Prostate gland (tissue), 2 donors: ENCODE results near the gene CHI3L1. TPM values are rescaled to one million over a fixed set of nuclear protein-coding genes. Genes with fewer than 3 reads are reported as not detected.

ENCODE experiments used
- DNase-seq: peaks from one replicate; pipeline ENCODE4 v3.0.0-alpha.2; 2019; ENCODE audit warnings: low spot score
- H3K27ac ChIP-seq, 2 donors: fragments of 200-600 bp; sonication (generic); 2 replicates each; pipeline ENCODE4 v1.5.1; 2017 to 2019
- H3K27me3 ChIP-seq: fragments of 200-600 bp; sonication (generic); replicated peaks from 2 replicates; pipeline ENCODE4 v1.5.1; 2019; ENCODE audit not compliant: insufficient read depth
- H3K36me3 ChIP-seq, 2 donors: fragments of 200-600 bp; sonication (generic); 1 replicate in 1 of 2; 2 replicates in 1 of 2; pipeline versions ENCODE4 v1.5.1 to v1.8.1; 2017 to 2019
- H3K4me1 ChIP-seq: fragments of 200-600 bp; sonication (generic); replicated peaks from 2 replicates; pipeline ENCODE4 v1.5.1; 2019
- H3K4me3 ChIP-seq, 2 donors: fragments of 200-600 bp; sonication (generic); 2 replicates each; pipeline ENCODE4 v1.5.1; 2017 to 2019
- H3K9me3 ChIP-seq: fragments of 200-600 bp; sonication (generic); 2 replicates; pipeline ENCODE4 v1.5.1; 2017
- POLR2A ChIP-seq: fragments of 450-650 bp; IDR thresholded peaks from one replicate; pipeline ENCODE4 v1.6.1; 2016; ENCODE audit warnings: antibody characterized with exemption, mild to moderate bottlenecking
- POLR2AphosphoS5 ChIP-seq: sonication (generic); formaldehyde crosslinking; IDR thresholded peaks from one replicate; pipeline ENCODE4 v1.6.1; 2017; ENCODE audit warnings: antibody characterized with exemption
- WGBS: methylation state at CpG from one replicate; pipeline ENCODE4 v1.1.5; 2018; 5-methylcytosine and 5-hydroxymethylcytosine counted together
- intact Hi-C: fragments of 100-400 bp; cut with DNase I; formaldehyde crosslinking; loops from one replicate; pipeline ENCODE4 v1.14.2; 2022
- total RNA-seq, 2 donors: library from RNA; depleted of rRNA; stranded (reverse); fragments of >200 nt; gene quantifications; one replicate each; pipeline ENCODE4 v1.1.0, GENCODE V29; 2016
- TF ChIP-seq, protein P1 (sequence below), 4 experiments: fragments of 200-600 bp in 2 of 4; fragments of 450-650 bp in 2 of 4; sonication (generic) in 2 of 4; IDR thresholded peaks; 1 replicate in 3 of 4; 2 replicates in 1 of 4; pipeline ENCODE4 v1.5.1; 2016 to 2019; ENCODE audit warnings: antibody characterized with exemption in 4 of 4, mild to moderate bottlenecking in 2 of 4, moderate library complexity in 2 of 4

The CHI3L1 gene
- total RNA-seq, 2 donors from 2014 or later: 1.4 to 12.6 TPM

DNA sequence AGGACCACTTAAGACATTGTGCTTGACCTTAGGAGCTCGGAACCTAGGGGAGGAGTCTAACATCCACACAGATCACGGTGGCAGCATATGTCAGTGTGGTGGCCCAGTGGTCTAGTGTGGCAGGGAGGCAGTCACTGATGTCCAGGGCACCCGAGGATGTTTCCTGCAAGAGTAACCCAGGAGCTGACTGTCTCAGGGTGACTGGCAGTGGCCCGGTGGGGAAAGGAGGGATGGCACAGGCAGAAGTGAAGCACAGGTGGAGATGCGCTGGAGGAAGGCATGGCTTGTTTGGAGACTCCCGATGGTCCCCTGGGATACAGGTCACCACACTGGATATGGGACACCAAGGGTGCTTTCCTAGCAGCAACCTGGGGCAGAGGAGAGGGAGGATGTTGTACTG, 26.6 kb upstream of the CHI3L1 start:
- no peak overlapping the region for H3K27ac ChIP-seq
- intact Hi-C loops: no loop called here
- no peaks in the 10 kb centered on the region for H3K4me1 ChIP-seq
- H3K4me3 ChIP-seq: no peak overlapping the region
- TF ChIP-seq POLR2A (no peak), POLR2AphosphoS5 (no peak)
- TF ChIP-seq, protein P1, sequence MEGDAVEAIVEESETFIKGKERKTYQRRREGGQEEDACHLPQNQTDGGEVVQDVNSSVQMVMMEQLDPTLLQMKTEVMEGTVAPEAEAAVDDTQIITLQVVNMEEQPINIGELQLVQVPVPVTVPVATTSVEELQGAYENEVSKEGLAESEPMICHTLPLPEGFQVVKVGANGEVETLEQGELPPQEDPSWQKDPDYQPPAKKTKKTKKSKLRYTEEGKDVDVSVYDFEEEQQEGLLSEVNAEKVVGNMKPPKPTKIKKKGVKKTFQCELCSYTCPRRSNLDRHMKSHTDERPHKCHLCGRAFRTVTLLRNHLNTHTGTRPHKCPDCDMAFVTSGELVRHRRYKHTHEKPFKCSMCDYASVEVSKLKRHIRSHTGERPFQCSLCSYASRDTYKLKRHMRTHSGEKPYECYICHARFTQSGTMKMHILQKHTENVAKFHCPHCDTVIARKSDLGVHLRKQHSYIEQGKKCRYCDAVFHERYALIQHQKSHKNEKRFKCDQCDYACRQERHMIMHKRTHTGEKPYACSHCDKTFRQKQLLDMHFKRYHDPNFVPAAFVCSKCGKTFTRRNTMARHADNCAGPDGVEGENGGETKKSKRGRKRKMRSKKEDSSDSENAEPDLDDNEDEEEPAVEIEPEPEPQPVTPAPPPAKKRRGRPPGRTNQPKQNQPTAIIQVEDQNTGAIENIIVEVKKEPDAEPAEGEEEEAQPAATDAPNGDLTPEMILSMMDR (IDR thresholded peaks at IDR 0.05): no peak
- 78% methylated on average over 6 of the region's 6 CpGs for WGBS
- H3K9me3 ChIP-seq: no peaks in the 10 kb centered on the region
- DNase-seq: no peak
- H3K36me3 ChIP-seq: no peaks in the 10 kb centered on the region
- H3K27me3 ChIP-seq: no peaks in the 10 kb centered on the region

DNA sequence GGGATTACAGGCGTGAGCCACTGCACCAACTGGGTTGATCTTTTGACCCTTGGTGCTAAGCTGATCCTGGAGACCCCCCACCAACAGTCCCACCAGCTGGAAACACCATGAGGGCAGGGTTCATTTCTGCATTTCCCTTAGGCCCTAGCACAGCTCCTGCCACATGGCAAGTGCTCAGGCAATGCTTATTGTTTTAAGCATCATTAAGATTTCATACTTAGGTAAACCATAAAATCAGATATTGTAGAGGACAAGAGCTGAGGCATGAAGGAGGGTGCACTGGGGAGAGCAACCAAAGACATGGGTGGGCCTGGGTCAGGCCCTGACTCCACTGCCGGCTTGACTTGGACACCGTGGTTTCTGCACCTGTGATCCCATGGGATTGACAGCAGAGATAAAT, 25.3 kb upstream of the CHI3L1 start:
- Histone ChIP-seq H3K4me1 (no peaks in the 10 kb centered on the region), H3K36me3 (no peaks in the 10 kb centered on the region), H3K4me3 (no peak overlapping the region), H3K9me3 (no peaks in the 10 kb centered on the region), H3K27me3 (no peaks in the 10 kb centered on the region), H3K27ac (no peak overlapping the region)
- intact Hi-C loops: no loop called here
- no peak for DNase-seq
- WGBS: 89% methylated on average over 3 of the region's 3 CpGs
- TF ChIP-seq POLR2AphosphoS5 (no peak), POLR2A (no peak)
- TF ChIP-seq, protein P1 (IDR thresholded peaks at IDR 0.05): no peak

DNA sequence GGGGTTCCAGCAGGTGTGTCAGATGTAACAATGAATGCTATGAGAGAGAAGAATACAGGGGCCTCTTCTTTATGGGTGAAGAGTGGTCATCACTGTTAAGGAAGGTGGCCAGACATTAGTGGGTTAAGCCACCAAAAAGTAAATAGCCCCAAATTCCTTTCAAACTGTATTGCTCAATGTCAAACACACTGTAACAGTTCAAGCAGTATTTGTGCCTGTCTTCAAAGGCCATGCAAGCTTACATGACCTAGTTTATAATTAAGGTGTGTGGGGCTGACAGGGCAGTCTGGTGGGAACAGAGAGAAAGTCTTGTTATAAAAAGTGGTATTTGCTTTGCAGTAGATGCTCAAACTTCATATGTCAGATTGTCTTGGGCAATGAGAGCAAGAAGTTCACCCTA, 24.5 kb upstream of the CHI3L1 start:
- intact Hi-C loops: no loop called here
- no peaks in the 10 kb centered on the region for H3K36me3 ChIP-seq

DNA sequence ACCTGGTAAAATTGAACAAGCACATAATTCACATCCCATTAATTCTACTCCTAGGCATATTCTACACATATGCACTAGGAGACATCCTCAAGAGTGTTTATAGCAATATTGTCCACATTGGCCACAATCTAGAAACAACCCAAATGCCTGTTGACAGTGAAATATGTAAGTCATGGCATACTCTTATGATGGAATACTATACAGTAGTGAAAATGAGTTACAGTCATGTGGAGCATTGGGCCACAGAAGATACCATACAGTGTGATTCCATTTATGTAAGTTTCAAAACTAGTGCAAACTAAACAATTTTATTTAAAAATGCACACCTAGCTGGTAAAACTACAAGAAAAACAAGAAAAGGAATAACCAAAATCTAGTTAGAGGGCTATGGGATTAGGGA, 23.8 kb upstream of the CHI3L1 start:
- H3K36me3 ChIP-seq: no peaks in the 10 kb centered on the region
- DNase-seq: no peak
- no peak overlapping the region for H3K27ac ChIP-seq
- H3K27me3 ChIP-seq: no peaks in the 10 kb centered on the region
- TF ChIP-seq, protein P1 (IDR thresholded peaks at IDR 0.05): no peak
- no peak for TF ChIP-seq POLR2A
- TF ChIP-seq POLR2AphosphoS5: no peak
- no peaks in the 10 kb centered on the region for H3K4me1 ChIP-seq
- no peaks in the 10 kb centered on the region for H3K9me3 ChIP-seq
- H3K4me3 ChIP-seq: no peak overlapping the region
- intact Hi-C loops: no loop called here

More for the DNA sequence above, 24.5 kb upstream of the CHI3L1 start:
- Histone ChIP-seq H3K27me3 (no peaks in the 10 kb centered on the region), H3K4me1 (no peaks in the 10 kb centered on the region), H3K27ac (no peak overlapping the region), H3K4me3 (no peak overlapping the region), H3K9me3 (no peaks in the 10 kb centered on the region)
- TF ChIP-seq POLR2A (no peak), POLR2AphosphoS5 (no peak)
- TF ChIP-seq, protein P1 (IDR thresholded peaks at IDR 0.05): no peak
- DNase-seq: no peak

DNA sequence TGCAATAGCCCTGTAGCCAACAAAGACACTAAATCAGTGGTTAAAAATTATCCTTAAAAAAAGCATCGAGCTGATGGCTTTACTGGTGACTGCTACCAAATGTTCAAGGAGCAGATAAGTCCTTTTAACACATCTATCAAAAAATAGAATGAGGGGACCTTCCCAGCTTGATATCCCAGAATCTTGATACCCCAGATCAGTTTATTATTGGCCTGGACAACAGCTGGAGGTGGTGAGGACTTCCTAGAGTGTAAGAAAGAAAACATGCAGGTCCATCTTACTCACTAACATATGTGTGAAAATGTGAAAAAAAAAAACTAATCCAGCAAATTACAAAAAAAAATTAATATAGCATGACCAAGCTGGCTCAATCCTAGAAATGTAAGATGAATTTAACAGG, 21.7 kb upstream of the CHI3L1 start:
- no peaks in the 10 kb centered on the region for H3K9me3 ChIP-seq
- DNase-seq: no peak
- TF ChIP-seq, protein P1 (IDR thresholded peaks at IDR 0.05): no peak
- TF ChIP-seq POLR2AphosphoS5: no peak
- no peak for TF ChIP-seq POLR2A
- no peaks in the 10 kb centered on the region for H3K4me1 ChIP-seq
- 88% methylated on average over 1 of the region's 1 CpG for WGBS
- no peaks in the 10 kb centered on the region for H3K36me3 ChIP-seq
- H3K27ac ChIP-seq: no peak overlapping the region
- intact Hi-C loops: no loop called here
- no peaks in the 10 kb centered on the region for H3K27me3 ChIP-seq
- H3K4me3 ChIP-seq: no peak overlapping the region
